ENCODE data around the gene POLD3.

POLD3 gene

DNA sequence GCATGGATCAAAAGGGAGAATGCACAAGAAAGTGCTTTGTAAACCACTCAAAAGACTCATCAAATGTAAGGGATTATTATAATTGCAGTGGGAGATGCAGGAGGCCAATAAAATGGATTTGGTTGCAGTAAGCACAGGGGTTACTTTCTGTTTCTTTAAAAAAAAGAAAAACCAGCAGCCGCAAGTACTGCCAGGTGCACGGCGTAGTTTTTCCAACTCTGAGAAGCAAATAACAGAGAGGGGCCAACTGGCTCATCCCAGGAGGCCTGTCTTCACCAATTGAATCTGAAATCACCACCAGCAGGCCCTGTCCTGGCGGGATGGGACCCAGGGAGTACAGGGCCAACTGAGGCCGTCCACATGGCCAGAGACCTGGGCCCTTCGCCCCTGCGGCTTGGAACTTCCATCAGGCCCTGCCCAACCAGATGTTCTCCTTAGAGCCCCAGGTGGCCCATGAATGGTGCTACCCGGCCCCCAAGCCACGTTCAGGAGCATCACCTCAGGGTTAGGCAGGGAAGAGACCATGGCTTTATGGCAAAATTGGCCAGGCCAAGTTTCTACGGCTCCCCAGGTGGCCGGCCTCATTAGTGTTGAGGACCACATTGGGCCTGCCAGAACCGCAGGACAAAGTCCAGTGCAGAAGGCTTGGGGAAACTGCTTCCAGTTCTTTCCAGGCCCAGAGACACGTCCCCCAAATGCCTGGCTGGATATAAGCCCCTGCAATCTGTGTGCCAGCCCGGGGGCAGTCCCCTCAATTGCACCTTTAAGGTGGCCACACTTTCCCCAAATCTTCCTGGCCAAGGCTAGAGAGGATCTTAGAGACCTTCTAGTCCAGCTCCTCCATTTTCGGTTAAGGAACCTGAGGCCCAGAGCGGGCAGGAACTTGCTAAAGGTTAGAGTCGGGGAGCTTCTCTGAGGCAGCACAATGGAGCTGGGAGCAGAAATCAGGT, 77.1 kb downstream of the POLD3 start:
- TF ChIP-seq GATA2 (IDR thresholded peaks at IDR 0.05; ENCODE audit: low read depth, low read length) (no peak), GATA3 (IDR thresholded peaks at IDR 0.05; ENCODE audit: low read depth, low read length) (no peak)

DNA sequence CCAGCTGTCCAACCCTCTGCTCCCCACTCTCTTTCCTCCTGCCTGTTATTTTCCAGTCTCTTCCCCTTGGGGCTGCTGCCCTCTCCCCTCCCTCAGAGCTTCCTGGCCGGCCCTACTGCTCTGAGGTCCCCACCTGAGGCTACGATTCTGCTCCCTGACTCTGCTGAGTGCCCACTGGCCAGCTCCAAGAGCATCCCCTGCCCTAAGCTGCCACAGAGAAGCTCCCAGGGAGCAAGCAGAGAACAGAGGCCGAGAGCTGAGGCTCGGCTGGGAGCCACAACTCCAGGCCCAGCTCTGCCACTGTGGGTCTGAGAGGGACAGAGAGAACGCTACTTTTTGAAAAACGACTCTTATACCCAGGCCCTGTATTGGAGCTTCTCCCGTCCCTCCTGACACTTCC, 77.8 kb downstream of the POLD3 start:
- TF ChIP-seq GATA3 (IDR thresholded peaks at IDR 0.05; ENCODE audit: low read depth, low read length) (no peak), GATA2 (IDR thresholded peaks at IDR 0.05; ENCODE audit: low read depth, low read length) (no peak)

DNA sequence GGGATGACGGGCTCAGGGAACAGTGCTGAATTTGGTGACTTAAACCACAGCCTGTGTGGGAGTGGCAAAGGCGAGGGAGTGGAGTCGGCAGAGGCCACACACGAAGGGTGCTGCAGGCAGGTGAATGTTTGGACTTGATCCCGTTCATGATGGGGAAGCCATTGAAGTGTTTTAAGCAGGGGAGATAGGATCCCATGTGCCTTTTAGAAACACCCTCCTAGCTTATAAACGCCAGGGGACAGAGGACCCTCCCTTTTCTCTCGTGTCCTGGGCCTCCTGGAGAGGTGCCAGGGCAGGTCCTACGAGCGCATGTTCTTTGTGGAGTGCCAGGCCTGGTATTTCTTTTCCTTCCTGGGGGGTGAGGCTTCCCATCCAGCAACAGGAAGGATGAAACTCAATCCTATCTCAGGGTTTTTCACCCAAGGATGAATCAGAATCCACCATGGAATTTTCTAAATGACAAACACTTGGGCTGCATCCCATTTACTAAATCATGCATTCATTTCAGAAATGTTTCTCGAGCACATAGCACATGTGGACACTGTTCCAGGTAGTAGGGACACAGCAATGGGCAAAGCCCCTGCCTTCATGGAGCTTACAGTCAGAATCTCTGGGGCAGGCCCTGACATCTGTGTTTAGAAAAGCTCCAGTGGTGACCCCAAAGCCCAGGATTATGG, 79.3 kb downstream of the POLD3 start:
- no peak for TF ChIP-seq GATA2 (IDR thresholded peaks at IDR 0.05; ENCODE audit: low read depth, low read length)
- TF ChIP-seq GATA3 (IDR thresholded peaks at IDR 0.05; ENCODE audit: low read depth, low read length) = no peak

DNA sequence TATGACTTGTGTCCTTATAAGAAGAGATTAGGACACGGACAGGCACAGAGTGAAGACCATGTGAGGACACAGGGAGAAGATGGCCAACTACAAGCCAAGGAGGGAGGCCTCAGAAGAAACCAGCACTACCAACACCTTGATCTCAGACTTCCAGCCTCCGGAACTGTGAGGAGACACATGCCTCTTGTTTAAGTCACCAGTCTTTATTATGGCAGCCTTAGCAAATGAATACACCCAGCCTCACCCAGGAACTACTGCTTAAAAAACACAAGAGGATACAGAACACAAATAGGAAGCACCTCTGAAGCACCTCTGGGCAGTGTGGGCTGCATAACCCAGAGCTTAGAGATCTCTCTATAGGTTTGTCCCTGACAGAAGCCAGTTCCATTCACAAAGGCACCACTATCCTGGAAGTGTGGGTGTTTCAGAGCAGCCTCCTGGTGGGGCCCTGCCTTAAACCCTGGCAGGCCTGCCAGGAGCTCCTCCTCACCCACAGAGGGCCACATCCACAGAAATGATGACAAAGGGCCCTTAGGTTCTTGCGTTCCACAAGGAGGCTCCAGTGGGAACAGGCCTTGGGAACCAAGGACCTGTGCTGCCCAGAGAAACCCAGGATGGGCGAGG, 80.1 kb downstream of the POLD3 start:
- TF ChIP-seq GATA3 (IDR thresholded peaks at IDR 0.05; ENCODE audit: low read depth, low read length) (no peak), GATA2 (IDR thresholded peaks at IDR 0.05; ENCODE audit: low read depth, low read length) (no peak)

DNA sequence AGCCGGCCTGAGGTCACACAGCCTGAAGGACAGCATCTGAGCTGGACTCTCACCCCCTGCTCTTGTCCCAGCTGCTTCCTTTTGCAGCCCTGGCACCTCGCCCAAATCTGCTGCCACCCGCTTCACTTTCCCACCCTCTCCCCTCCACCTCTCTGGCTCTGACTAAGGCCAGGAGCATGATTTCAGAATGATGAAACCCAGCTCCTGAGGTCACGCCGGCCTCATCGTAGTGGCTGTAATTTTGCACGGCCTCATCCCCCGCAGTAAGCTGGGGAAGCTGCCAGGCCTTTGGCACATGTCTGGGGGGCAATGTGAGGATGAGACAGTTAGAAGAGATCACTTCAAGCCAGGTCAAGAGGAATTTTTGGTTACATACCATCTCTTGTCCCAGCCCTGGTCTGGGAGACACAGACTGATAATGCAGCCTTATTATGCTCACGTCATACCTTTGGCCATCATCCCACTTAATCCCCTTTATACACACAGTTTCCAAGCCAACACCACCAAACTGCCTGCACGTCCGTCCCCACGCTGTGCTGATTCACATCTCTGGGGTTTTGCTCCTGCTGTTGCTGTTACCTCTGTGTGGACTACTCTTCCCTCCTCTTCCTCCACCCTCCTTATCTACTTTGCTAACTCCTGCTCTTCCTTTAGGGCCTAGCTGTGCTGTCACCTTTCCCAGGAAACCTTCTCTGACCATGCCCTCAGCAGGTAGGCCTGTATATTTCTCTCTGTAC, 80.7 kb downstream of the POLD3 start:
- TF ChIP-seq GATA2 (IDR thresholded peaks at IDR 0.05; ENCODE audit: low read depth, low read length) = 0 out of 2 replicates have a peak, but pooled peaks have one; percentile 6
- no peak for TF ChIP-seq GATA3 (IDR thresholded peaks at IDR 0.05; ENCODE audit: low read depth, low read length)

DNA sequence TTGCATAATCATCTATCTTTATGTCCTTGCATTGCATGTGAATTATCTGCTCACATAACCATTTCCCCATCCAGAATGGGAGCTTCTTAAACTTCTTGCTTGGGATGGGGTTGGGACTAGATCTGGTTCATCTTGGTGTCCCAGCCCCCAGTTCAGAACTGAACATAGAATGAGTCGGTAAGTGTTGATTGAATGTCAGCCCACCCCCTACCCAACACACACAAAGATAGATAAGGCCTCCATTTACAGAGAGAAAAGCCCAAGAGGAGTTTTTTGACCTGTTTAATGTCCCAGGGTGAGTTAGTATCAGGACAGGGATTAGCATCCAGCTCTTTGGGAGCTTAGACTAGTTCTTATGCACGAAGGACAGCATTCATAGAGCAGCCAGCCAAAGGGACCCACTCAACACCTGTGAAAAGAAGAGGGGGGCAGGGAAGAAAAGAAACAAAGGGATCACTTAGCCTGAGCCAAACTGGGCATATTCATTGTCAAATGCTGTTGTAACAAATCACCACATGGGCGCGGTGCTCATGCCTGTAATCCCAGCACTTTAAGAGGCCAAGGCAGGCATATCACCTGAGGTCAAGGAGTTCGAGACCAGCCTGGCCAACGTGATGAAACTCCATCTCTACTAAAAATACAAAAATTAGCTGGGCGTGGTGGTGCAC, 81.4 kb downstream of the POLD3 start:
- TF ChIP-seq GATA2 (IDR thresholded peaks at IDR 0.05; ENCODE audit: low read depth, low read length) = no peak
- no peak for TF ChIP-seq GATA3 (IDR thresholded peaks at IDR 0.05; ENCODE audit: low read depth, low read length)

DNA sequence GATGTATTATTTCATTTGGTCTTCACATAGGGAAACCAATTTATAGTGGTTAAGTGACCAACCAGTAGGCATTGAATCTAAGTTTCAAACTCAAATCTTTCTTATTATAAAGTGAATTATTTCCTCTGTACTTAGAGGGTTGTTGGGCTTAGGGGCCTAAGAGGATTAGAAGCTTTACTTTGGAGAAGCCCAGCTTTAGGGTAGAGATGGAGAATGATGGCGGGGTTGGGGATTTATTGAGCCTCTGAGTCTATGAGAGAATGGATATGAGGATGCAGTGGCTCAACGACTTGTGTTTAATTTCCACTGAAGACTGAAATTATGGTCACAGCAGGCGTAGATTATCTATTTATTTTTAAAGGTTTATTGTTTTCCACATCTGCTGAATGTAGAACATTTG, 83.4 kb downstream of the POLD3 start:
- TF ChIP-seq GATA2 (IDR thresholded peaks at IDR 0.05; ENCODE audit: low read depth, low read length) (no peak), GATA3 (IDR thresholded peaks at IDR 0.05; ENCODE audit: low read depth, low read length) (no peak)

DNA sequence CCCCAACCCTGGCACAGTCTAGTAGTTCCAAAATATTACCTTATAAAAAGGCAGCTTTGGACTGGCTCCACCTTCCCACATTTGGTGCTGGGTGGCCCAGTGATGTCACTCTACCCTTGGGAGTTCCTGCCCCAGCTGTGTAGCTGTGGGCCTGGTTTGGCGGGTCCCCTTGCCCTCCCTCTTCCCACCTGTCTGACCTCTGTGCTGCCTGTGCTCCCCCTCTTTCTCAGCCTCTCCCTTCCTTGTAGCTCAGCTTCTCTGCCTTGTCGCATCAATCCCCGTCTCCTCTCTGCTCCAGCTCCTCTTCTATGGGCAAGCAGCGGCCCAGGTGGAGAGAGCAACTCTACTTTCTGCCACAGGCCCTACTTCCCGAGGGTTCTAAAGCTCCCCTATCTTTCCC, 84.2 kb downstream of the POLD3 start:
- TF ChIP-seq GATA2 (IDR thresholded peaks at IDR 0.05; ENCODE audit: low read depth, low read length) = no peak
- TF ChIP-seq GATA3 (IDR thresholded peaks at IDR 0.05; ENCODE audit: low read depth, low read length) = no peak

DNA sequence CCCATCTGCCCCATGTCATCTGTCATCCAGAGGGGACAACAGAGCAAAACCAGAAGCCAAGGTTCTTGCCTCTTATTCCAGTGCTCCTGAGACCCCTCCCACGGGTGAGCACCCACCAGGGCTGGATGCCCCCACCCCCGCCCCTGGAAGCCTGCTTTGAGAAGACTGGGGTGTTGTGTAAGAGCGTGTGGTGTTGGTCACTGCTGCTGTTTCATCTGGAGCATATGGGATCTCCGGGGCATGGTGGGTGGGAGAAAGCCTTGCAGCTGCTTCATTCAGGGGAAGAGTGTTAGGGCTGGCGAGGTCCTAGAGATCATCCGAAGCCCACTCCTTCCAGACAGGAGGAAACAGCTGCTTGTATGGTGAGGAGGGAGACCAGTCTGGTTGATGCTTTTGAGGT, 84.7 kb downstream of the POLD3 start:
- TF ChIP-seq GATA2 (IDR thresholded peaks at IDR 0.05; ENCODE audit: low read depth, low read length) (no peak), GATA3 (IDR thresholded peaks at IDR 0.05; ENCODE audit: low read depth, low read length) (no peak)

DNA sequence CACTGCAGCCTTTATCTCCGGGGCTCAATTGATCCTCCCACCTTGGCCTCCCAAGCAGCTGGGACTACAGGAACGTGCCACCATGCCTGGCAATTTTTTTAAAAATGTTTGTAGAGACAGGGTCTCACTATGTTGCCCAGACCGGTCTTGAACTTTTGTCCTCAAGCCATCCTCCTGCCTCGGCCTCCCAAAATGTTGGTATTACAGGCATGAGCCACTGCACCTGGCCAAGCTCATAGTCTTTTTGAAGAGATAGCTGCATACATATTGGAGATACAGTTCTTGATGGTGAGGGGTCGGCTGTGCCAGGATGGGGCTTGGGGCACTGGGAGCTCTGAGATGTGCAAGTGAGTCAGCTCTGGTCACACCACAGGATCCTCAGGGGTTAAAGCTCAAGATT, 85.7 kb downstream of the POLD3 start:
- TF ChIP-seq GATA3 (IDR thresholded peaks at IDR 0.05; ENCODE audit: low read depth, low read length) (no peak), GATA2 (IDR thresholded peaks at IDR 0.05; ENCODE audit: low read depth, low read length) (no peak)

DNA sequence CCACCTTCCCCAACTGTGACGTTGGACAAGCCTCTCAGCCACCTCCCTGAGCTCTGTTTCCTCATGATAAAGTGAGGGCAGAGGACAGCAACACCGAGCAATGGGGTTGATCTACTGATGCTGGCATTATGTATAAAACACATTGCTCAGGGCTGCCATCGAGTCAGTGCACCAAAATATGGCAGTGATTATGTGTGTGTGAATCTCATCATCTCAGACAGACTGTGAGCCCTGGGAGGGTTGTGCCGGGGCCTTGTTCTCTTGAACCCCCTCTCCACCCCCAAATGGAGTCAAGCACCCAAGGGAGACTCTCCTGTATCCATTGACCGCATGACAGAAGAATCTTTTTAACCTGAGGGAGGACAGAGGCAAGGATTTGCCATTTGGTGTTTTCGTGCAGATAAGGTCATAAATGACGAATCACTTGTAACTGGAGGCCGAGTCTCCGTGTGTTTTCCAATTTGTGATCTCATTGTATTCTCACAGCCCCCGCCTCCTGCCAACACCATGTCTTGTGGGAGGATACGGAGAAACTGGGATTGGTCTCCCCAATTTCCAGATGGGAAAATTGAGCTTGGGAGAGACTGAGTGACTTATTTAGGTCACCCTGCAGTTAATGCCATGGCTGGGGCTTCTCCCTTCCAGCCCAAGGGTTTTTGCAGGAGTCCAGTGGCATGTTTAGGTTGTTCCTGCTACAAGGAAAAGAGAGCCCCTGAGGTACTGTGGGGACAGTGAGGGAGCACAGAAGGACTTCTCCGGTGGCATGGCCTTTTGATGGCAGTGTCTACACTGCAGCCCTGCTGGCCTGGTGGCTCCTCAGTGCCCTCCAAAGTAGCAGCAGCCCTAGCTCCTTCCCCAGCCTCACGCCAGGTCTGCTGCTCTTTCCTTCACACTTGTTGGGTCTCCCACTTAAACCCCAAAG, 86.5 kb downstream of the POLD3 start:
- TF ChIP-seq GATA3 (IDR thresholded peaks at IDR 0.05; ENCODE audit: low read depth, low read length) (no peak), GATA2 (IDR thresholded peaks at IDR 0.05; ENCODE audit: low read depth, low read length) (no peak)

DNA sequence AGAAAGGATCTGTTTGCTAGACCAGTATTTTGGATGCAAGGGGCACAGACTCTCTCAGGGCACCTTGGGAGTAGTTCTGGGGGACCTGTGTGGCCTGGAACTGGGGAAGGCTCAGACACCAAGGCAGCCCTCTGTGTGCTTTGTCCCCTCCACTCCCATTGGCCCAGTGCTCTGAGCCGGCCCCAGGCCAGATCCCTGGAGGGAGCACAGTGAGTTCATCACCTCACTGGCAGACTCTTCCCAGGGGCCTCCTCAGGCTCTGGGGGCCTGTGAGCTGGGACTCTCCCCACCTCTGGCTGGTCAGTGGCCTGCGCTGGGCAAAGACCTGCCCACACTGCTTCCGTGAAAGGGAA, 87.1 kb downstream of the POLD3 start:
- TF ChIP-seq GATA2 (IDR thresholded peaks at IDR 0.05; ENCODE audit: low read depth, low read length) = no peak
- TF ChIP-seq GATA3 (IDR thresholded peaks at IDR 0.05; ENCODE audit: low read depth, low read length) = no peak
